Panc1 (cell line): ENCODE data around the gene PIWIL4.

Experiments used
- CTCF ChIP-seq: fragments of 450-650 bp; IDR thresholded peaks from 2 replicates; pipeline ENCODE4 v1.5.1; 2017; ENCODE audit warnings: mild to moderate bottlenecking
- POLR2AphosphoS5 ChIP-seq: IDR thresholded peaks from 2 replicates; pipeline ENCODE4 v1.6.1; 2012; ENCODE audit warnings: mild to moderate bottlenecking, low read depth, low read length, moderate library complexity
- REST ChIP-seq, 2 experiments: IDR thresholded peaks; 2 replicates each; pipeline ENCODE4 v1.6.1; 2011 to 2012; ENCODE audit warnings: low read depth in 2 of 2, control low read depth in 1 of 2, low read length in 1 of 2, mild to moderate bottlenecking in 1 of 2, moderate library complexity in 1 of 2; ENCODE audit not compliant: insufficient read depth in 1 of 2
- SIN3A ChIP-seq: IDR thresholded peaks from 2 replicates; pipeline ENCODE4 v1.6.1; 2012; ENCODE audit warnings: low read depth, mild to moderate bottlenecking, low read length, moderate library complexity, borderline replicate concordance; ENCODE audit not compliant: insufficient read depth

- no peak for TF ChIP-seq SIN3A
- no peak for TF ChIP-seq CTCF
- no peak for TF ChIP-seq POLR2AphosphoS5
- no peak for TF ChIP-seq REST (IDR thresholded peaks at IDR 0.05; ENCODE audit: insufficient read depth in 1 of 2, low read depth in 2 of 2, low read length in 1 of 2)
These were observed 33.2 kb upstream of the PIWIL4 start for GRCh38 chr11:94533696-94534630.
